Measurements from ENCODE around the gene SLC4A1AP. TPM values are rescaled to one million over a fixed set of nuclear protein-coding genes. Genes with fewer than 3 reads are reported as not detected.
"Not testable (repeated sequence)": the region's sequence is repeated elsewhere in the genome, so short reads cannot be mapped to it uniquely, and the experiment has no call there.

Gene SLC4A1AP
- 10 to 100 TPM; 23.5 to 36.7 (median 34.4) TPM for polyA plus RNA-seq (ENCODE audit: insufficient read length in 4 of 4)

GRCh38 chr2:27663285-27664153 lies at the start of gene SLC4A1AP, which contains the start of gene SUPT7L:
Gene SLC4A1AP (plus strand): TSS chr2:27663889. CDS start chr2:27663915, 26 bp downstream.
Gene SUPT7L (minus strand): TSS chr2:27663614. CDS start chr2:27662192, 1,422 bp downstream.
- peak; percentile 69 to 86 (median 74) for DNase-seq (ENCODE audit: low read depth in 4 of 4, low spot score in 3 of 4)

- DNase-seq (ENCODE audit: low read depth in 4 of 4, low spot score in 3 of 4), result no peak
Measured at GRCh38 chr2:27613985-27614384, 49.7 kb upstream of the SLC4A1AP start.

GRCh38 chr2:27615316-27615715 lies 48.4 kb upstream of the SLC4A1AP start:
- no peak for DNase-seq (ENCODE audit: low read depth in 4 of 4, low spot score in 3 of 4)

GRCh38 chr2:27621524-27621923 lies 42.2 kb upstream of the SLC4A1AP start:
- no peak for DNase-seq (ENCODE audit: low read depth in 4 of 4, low spot score in 3 of 4)

- DNase-seq (ENCODE audit: low read depth in 4 of 4, low spot score in 3 of 4), result no peak
Measured at GRCh38 chr2:27622921-27623384, 40.7 kb upstream of the SLC4A1AP start.

GRCh38 chr2:27624943-27625342 lies 38.7 kb upstream of the SLC4A1AP start:
- no peak for DNase-seq (ENCODE audit: low read depth in 4 of 4, low spot score in 3 of 4)

- not testable (repeated sequence) for DNase-seq (ENCODE audit: low read depth in 4 of 4, low spot score in 3 of 4)
Measured at GRCh38 chr2:27626323-27626722, 37.4 kb upstream of the SLC4A1AP start.

GRCh38 chr2:27626921-27627320 lies 36.8 kb upstream of the SLC4A1AP start:
- not testable (repeated sequence) for DNase-seq (ENCODE audit: low read depth in 4 of 4, low spot score in 3 of 4)

GRCh38 chr2:27627963-27628766 lies 35.5 kb upstream of the SLC4A1AP start:
- no peak for DNase-seq (ENCODE audit: low read depth in 4 of 4, low spot score in 3 of 4)

- DNase-seq (ENCODE audit: low read depth in 4 of 4, low spot score in 3 of 4), result peak; percentile 54 to 67 (median 64)
Measured at GRCh38 chr2:27628767-27629709, 34.7 kb upstream of the SLC4A1AP start, which contains the start of the genes CCDC121 and GPN1. Gene CCDC121 (minus strand): TSS chr2:27629012. CDS start chr2:27627799, 1,213 bp downstream. Gene GPN1 (plus strand): TSS chr2:27629050. CDS start chr2:27629059, 9 bp downstream.

- DNase-seq (ENCODE audit: low read depth in 4 of 4, low spot score in 3 of 4), result not testable (repeated sequence)
Measured at GRCh38 chr2:27630257-27630656, 33.4 kb upstream of the SLC4A1AP start.

GRCh38 chr2:27634291-27634690 lies 29.4 kb upstream of the SLC4A1AP start:
- DNase-seq (ENCODE audit: low read depth in 4 of 4, low spot score in 3 of 4), result no peak

- DNase-seq (ENCODE audit: low read depth in 4 of 4, low spot score in 3 of 4), result no peak
Measured at GRCh38 chr2:27636766-27637165, 26.9 kb upstream of the SLC4A1AP start.

GRCh38 chr2:27638037-27638637 lies 25.6 kb upstream of the SLC4A1AP start:
- DNase-seq (ENCODE audit: low read depth in 4 of 4, low spot score in 3 of 4), result no peak

- DNase-seq (ENCODE audit: low read depth in 4 of 4, low spot score in 3 of 4), result no peak
Measured at GRCh38 chr2:27638709-27639108, 25.0 kb upstream of the SLC4A1AP start.

GRCh38 chr2:27640722-27641245 lies 22.9 kb upstream of the SLC4A1AP start:
- DNase-seq (ENCODE audit: low read depth in 4 of 4, low spot score in 3 of 4), result no peak

- DNase-seq (ENCODE audit: low read depth in 4 of 4, low spot score in 3 of 4), result no peak
Measured at GRCh38 chr2:27645197-27645596, 18.5 kb upstream of the SLC4A1AP start.

GRCh38 chr2:27647289-27647688 lies 16.4 kb upstream of the SLC4A1AP start:
- no peak for DNase-seq (ENCODE audit: low read depth in 4 of 4, low spot score in 3 of 4)

- no peak for DNase-seq (ENCODE audit: low read depth in 4 of 4, low spot score in 3 of 4)
Measured at GRCh38 chr2:27647737-27648136, 16.0 kb upstream of the SLC4A1AP start.

Data from left renal pelvis (tissue), 4 donors.